A549 (cell line): ENCODE results near the gene PHTF2. TPM values are rescaled to one million over a fixed set of nuclear protein-coding genes. Genes with fewer than 3 reads are reported as not detected.

Experiments
- ATAC-seq, 2 experiments: fragments of 200-7000 bp in 1 of 2; fragments of >200 bp in 1 of 2; cut with Nextera tagmentation in 1 of 2; cut with Tn5 transposase in 1 of 2; 3 replicates each; pipeline versions ENCODE4 v1.8.0 to v1.9.1; 2018 to 2020; ENCODE audit warnings: mild to moderate bottlenecking in 1 of 2, moderate library complexity in 1 of 2
- CTCF ChIA-PET: fragments of 300-600 bp; sonication (Branson Sonifier 250); formaldehyde crosslinking; extraction: SDS; loops from one replicate; lab custom pipeline; 2021; ENCODE audit warnings: antibody characterized with exemption, inconsistent platforms; lab: Yijun Ruan, JAX
- POLR2A ChIA-PET: fragments of 350-600 bp; formaldehyde crosslinking; extraction: SDS; loops from one replicate; lab custom pipeline; 2021; ENCODE audit warnings: antibody characterized with exemption, inconsistent platforms; lab: Yijun Ruan, JAX
- DNase-seq, 2 experiments: peaks; one replicate each; pipeline versions ENCODE4 v3.0.0 to v3.0.0-alpha.2; 2011 to 2016; ENCODE audit warnings: low read depth in 1 of 2, low spot score in 1 of 2
- FAIRE-seq: peaks from 2 replicates; lab custom pipeline; 2011; peaks lifted over from hg19 to GRCh38; lab: Jason Lieb, UNC
- H3K27ac ChIP-seq, 2 experiments: fragments of >200 bp; sonication (Bioruptor Twin); formaldehyde crosslinking; 3 replicates each; pipeline ENCODE4 v1.5.1; 2016 to 2017
- H3K4me1 ChIP-seq: fragments of >200 bp; sonication (Bioruptor Twin); formaldehyde crosslinking; 3 replicates; pipeline ENCODE4 v1.6.1; 2016
- H3K4me2 ChIP-seq: fragments of >200 bp; sonication (Bioruptor Twin); formaldehyde crosslinking; 3 replicates; pipeline ENCODE4 v1.6.1; 2016
- H3K4me3 ChIP-seq: fragments of >200 bp; sonication (Bioruptor Twin); formaldehyde crosslinking; 3 replicates; pipeline ENCODE4 v1.5.1; 2016
- H3K9me3 ChIP-seq: fragments of >200 bp; sonication (Bioruptor Twin); formaldehyde crosslinking; 3 replicates; pipeline ENCODE4 v1.6.1; 2016
- BHLHE40 ChIP-seq: IDR thresholded peaks from 2 replicates; pipeline ENCODE4 v1.6.1; 2012; ENCODE audit warnings: low read depth, low read length, inconsistent platforms
- CBX8 ChIP-seq: fragments of 200-600 bp; sonication (generic); IDR thresholded peaks from 2 replicates; pipeline ENCODE4 v1.6.1; 2016
- CEBPB ChIP-seq, 2 experiments: fragments of >200 bp in 1 of 2; sonication (Bioruptor Twin) in 1 of 2; formaldehyde crosslinking in 1 of 2; IDR thresholded peaks; 2 replicates each; pipeline ENCODE4 v1.6.1; 2012 to 2016
- CHD4 ChIP-seq: fragments of 200-600 bp; sonication (generic); IDR thresholded peaks from 2 replicates; pipeline ENCODE4 v1.6.1; 2016; ENCODE audit warnings: antibody characterized with exemption, mild to moderate bottlenecking, borderline replicate concordance
- EHF ChIP-seq: fragments of 250-450 bp; sonication (Bioruptor Pico); IDR thresholded peaks from 2 replicates; pipeline ENCODE4 v1.5.0; 2020; ENCODE audit warnings: mild to moderate bottlenecking
- EP300 ChIP-seq, 2 experiments: fragments of >200 bp; sonication (Bioruptor Twin); formaldehyde crosslinking; IDR thresholded peaks; 2 replicates in 1 of 2; 3 replicates in 1 of 2; pipeline ENCODE4 v1.6.1; 2016 to 2017
- ESRRA ChIP-seq: fragments of 150-350 bp; IDR thresholded peaks from 2 replicates; pipeline ENCODE4 v1.6.1; 2014; ENCODE audit warnings: mild to moderate bottlenecking, low read length, borderline replicate concordance
- FOSL2 ChIP-seq, 2 experiments: fragments of 450-650 bp in 1 of 2; fragments of >200 bp in 1 of 2; sonication (Bioruptor Twin) in 1 of 2; formaldehyde crosslinking; IDR thresholded peaks; 2 replicates each; pipeline versions ENCODE4 v1.5.0 to v1.6.1; 2016 to 2020; ENCODE audit warnings: mild to moderate bottlenecking in 1 of 2, moderate library complexity in 1 of 2
- FOXS1 ChIP-seq: fragments of 250-450 bp; sonication (Bioruptor Pico); IDR thresholded peaks from 2 replicates; pipeline ENCODE4 v1.5.0; 2020; ENCODE audit warnings: mild to moderate bottlenecking, moderate library complexity
- GATA3 ChIP-seq: IDR thresholded peaks from 2 replicates; pipeline ENCODE4 v1.6.1; 2012; ENCODE audit warnings: borderline replicate concordance
- HDAC2 ChIP-seq: fragments of 200-600 bp; sonication (generic); IDR thresholded peaks from 2 replicates; pipeline ENCODE4 v1.6.1; 2016
- HEYL ChIP-seq: fragments of 250-450 bp; sonication (Bioruptor Pico); IDR thresholded peaks from 2 replicates; pipeline ENCODE4 v1.8.0; 2021; ENCODE audit warnings: mild to moderate bottlenecking, moderate library complexity
- HOXA7 ChIP-seq: fragments of 250-450 bp; sonication (Bioruptor Pico); IDR thresholded peaks from 2 replicates; pipeline ENCODE4 v1.5.0; 2020; ENCODE audit warnings: mild to moderate bottlenecking, moderate library complexity
- JUNB ChIP-seq: fragments of >200 bp; sonication (Bioruptor Twin); formaldehyde crosslinking; IDR thresholded peaks from 2 replicates; pipeline ENCODE4 v1.6.1; 2016
- NFE2L2 ChIP-seq: fragments of 150-350 bp; conservative IDR thresholded peaks from 2 replicates; pipeline ENCODE4 v1.6.1; 2014; ENCODE audit warnings: low read length
- NR3C1 ChIP-seq: fragments of >200 bp; sonication (Bioruptor Twin); formaldehyde crosslinking; IDR thresholded peaks from 3 replicates; pipeline ENCODE4 v1.6.1; 2017
- PHF8 ChIP-seq: fragments of 200-600 bp; sonication (generic); IDR thresholded peaks from 2 replicates; pipeline ENCODE4 v1.6.1; 2016; ENCODE audit warnings: low read depth, mild to moderate bottlenecking, antibody characterized with exemption, moderate library complexity, borderline replicate concordance
- POLR2A ChIP-seq: IDR thresholded peaks from 2 replicates; pipeline ENCODE4 v1.6.1; 2012; ENCODE audit warnings: mild to moderate bottlenecking, low read length
- POLR2AphosphoS2 ChIP-seq: conservative IDR thresholded peaks from 2 replicates; pipeline ENCODE4 v1.6.1; 2012; ENCODE audit warnings: low read length, improper control_type of control experiment, inconsistent platforms
- RARB ChIP-seq: fragments of 250-450 bp; sonication (Bioruptor Pico); IDR thresholded peaks from 2 replicates; pipeline ENCODE4 v1.8.0; 2021; ENCODE audit warnings: mild to moderate bottlenecking, moderate library complexity
- RCOR1 ChIP-seq: fragments of 150-350 bp; IDR thresholded peaks from 2 replicates; pipeline ENCODE4 v1.6.1; 2014; ENCODE audit warnings: antibody characterized with exemption, low read length, low read depth
- SMC3 ChIP-seq: fragments of >200 bp; sonication (Bioruptor Twin); formaldehyde crosslinking; IDR thresholded peaks from 3 replicates; pipeline ENCODE4 v1.6.1; 2018; ENCODE audit warnings: inconsistent platforms
- TFCP2L1 ChIP-seq: fragments of 250-450 bp; sonication (Bioruptor Pico); IDR thresholded peaks from 2 replicates; pipeline ENCODE4 v1.5.0; 2021; ENCODE audit warnings: mild to moderate bottlenecking
- ZFP36 ChIP-seq: fragments of 450-650 bp; IDR thresholded peaks from 2 replicates; pipeline ENCODE4 v1.6.1; 2014; ENCODE audit warnings: borderline replicate concordance; ENCODE audit not compliant: partially characterized antibody
- ZNF302 ChIP-seq: fragments of 250-450 bp; sonication (Bioruptor Pico); IDR thresholded peaks from 2 replicates; pipeline ENCODE4 v1.9.0; 2021; ENCODE audit warnings: inconsistent platforms, mild to moderate bottlenecking, moderate library complexity
- ZSCAN20 ChIP-seq: fragments of 250-450 bp; sonication (Bioruptor Pico); IDR thresholded peaks from 2 replicates; pipeline ENCODE4 v1.8.0; 2022; ENCODE audit warnings: mild to moderate bottlenecking, moderate library complexity
- WGBS: methylation state at CpG from one replicate; pipeline ENCODE4 v1.1.6; 2017; ENCODE audit errors: missing lambda C conversion rate; 5-methylcytosine and 5-hydroxymethylcytosine counted together
- polyA plus RNA-seq, 4 experiments: library from polyadenylated mRNA; depleted of rRNA in 3 of 4; stranded (reverse); fragments of >200 nt; fragmentation: RNase III in 1 of 4; extraction: RNeasy Plus Mini Kit Qiagen cat#74134 plus additional on column Dnase treatment in 1 of 4; gene quantifications; 2 replicates in 3 of 4; 3 replicates in 1 of 4; pipeline ENCODE4 v1.2.3, GENCODE V29; 2011 to 2017
- TF ChIP-seq, protein P1 (sequence below): fragments of >200 bp; sonication (Bioruptor Twin); formaldehyde crosslinking; IDR thresholded peaks from 3 replicates; pipeline ENCODE4 v1.6.1; 2016
- TF ChIP-seq, protein P2 (sequence below): fragments of 450-650 bp; IDR thresholded peaks from 2 replicates; pipeline ENCODE4 v1.6.1; 2014; ENCODE audit warnings: antibody characterized with exemption

Gene PHTF2
- polyA plus RNA-seq, 2 of the 4 experiments (the other 2 are of a cell fraction) = 14.5 to 41.6 TPM

DNA sequence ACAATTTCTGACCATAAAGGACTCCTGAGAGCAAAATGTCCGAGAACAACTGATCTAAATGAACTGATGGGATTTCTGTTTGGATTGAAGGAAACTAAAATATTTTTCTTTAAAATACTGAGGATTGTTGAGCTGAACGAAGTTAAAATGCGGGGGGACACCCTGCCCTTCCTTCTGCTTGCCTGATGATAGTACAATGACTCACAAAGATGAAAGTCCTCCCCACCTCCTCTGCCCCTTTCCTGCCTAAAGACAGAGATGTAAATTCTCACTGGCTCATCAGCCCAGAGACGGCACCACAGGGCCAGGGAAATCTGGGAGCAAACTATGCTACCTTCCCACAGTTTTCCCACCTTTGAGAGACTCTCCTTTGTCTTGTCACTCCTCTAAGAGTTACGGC is 180.6 kb downstream of the PHTF2 start:
- Histone ChIP-seq H3K4me2 (no peak overlapping the region), H3K9me3 (no peaks in the 10 kb centered on the region), H3K4me3 (no peak overlapping the region), H3K27ac (no peak overlapping the region), H3K4me1 (0 out of 3 replicates have a peak, but pooled peaks cover 4% of the 10 kb centered on the region)
- no peak for TF ChIP-seq EHF (CRISPR knock-in tag)
- no peak for TF ChIP-seq POLR2A
- TF ChIP-seq NR3C1 = no peak
- TF ChIP-seq HDAC2 = no peak
- no peak for TF ChIP-seq EP300 (IDR thresholded peaks at IDR 0.05)
- no peak for TF ChIP-seq ZSCAN20
- no peak for TF ChIP-seq SMC3
- no peak for TF ChIP-seq BHLHE40
- no peak for TF ChIP-seq HEYL (CRISPR knock-in tag)
- no peak for TF ChIP-seq RCOR1
- TF ChIP-seq ZFP36 = no peak
- no peak for TF ChIP-seq PHF8
- no peak for TF ChIP-seq ZNF302 (CRISPR knock-in tag)
- TF ChIP-seq CEBPB (IDR thresholded peaks at IDR 0.05) = no peak
- POLR2A ChIA-PET = no interaction called here
- CTCF ChIA-PET = interaction anchor here (1.1 to 1.8 kb wide), 2 partner anchors 10 to 39 kb away, joined by 3 to 4 read pairs; no protein-coding TSS in a partner anchor
- ATAC-seq (peak in 1 of 2 experiments; percentile 44; a peak in 1 of 6 replicates), DNase-seq (no peak), FAIRE-seq (no peak)
- 37% methylated on average over 5 of the region's 5 CpGs for WGBS

DNA sequence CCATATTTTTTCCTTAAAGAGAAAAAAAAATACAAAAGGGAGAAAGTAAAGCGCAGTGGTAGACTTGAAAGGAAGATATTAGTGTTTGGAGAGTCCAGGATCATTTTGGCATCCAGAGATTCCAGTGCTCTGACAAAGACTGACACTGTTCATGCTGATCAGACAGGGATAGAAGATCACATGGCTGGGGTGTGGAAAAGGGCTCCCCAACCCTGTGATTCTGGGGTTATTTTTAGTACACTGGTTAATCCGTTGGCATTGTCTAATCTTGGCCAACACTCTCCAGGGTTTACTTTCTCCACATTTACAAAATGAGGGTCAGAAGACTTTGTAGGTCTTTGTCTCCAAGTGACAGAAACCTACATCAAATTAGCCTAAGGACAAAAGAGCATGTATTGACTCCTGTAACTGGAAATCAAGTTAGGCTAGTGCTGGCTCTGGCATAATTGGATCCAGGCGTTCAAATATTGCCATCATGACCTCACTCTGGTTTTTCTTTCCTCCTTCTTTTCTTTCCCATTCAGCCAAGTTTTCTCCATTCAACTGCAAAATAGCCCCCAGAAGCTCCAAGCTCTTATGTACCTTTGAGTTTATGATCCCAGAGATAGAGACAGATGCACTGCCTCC is 181.6 kb downstream of the PHTF2 start:
- CTCF ChIA-PET = no interaction called here
- FAIRE-seq (no peak), ATAC-seq (no peak), DNase-seq (no peak)
- Histone ChIP-seq H3K4me1 (0 out of 3 replicates have a peak, but pooled peaks cover 4% of the 10 kb centered on the region), H3K4me3 (no peak overlapping the region), H3K9me3 (no peaks in the 10 kb centered on the region), H3K4me2 (no peak overlapping the region), H3K27ac (no peak overlapping the region)
- TF ChIP-seq FOXS1 (CRISPR knock-in tag) (no peak), CEBPB (IDR thresholded peaks at IDR 0.05) (no peak), EP300 (IDR thresholded peaks at IDR 0.05) (no peak), ZFP36 (no peak), POLR2AphosphoS2 (no peak), BHLHE40 (no peak), ESRRA (no peak), EHF (CRISPR knock-in tag) (no peak), SMC3 (no peak), TFCP2L1 (no peak), CBX8 (no peak), CHD4 (no peak), HOXA7 (no peak)
- TF ChIP-seq, protein P1, sequence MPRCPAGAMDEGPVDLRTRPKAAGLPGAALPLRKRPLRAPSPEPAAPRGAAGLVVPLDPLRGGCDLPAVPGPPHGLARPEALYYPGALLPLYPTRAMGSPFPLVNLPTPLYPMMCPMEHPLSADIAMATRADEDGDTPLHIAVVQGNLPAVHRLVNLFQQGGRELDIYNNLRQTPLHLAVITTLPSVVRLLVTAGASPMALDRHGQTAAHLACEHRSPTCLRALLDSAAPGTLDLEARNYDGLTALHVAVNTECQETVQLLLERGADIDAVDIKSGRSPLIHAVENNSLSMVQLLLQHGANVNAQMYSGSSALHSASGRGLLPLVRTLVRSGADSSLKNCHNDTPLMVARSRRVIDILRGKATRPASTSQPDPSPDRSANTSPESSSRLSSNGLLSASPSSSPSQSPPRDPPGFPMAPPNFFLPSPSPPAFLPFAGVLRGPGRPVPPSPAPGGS = no peak
- 62% methylated on average over 3 of the region's 3 CpGs for WGBS
- POLR2A ChIA-PET = no interaction called here

DNA sequence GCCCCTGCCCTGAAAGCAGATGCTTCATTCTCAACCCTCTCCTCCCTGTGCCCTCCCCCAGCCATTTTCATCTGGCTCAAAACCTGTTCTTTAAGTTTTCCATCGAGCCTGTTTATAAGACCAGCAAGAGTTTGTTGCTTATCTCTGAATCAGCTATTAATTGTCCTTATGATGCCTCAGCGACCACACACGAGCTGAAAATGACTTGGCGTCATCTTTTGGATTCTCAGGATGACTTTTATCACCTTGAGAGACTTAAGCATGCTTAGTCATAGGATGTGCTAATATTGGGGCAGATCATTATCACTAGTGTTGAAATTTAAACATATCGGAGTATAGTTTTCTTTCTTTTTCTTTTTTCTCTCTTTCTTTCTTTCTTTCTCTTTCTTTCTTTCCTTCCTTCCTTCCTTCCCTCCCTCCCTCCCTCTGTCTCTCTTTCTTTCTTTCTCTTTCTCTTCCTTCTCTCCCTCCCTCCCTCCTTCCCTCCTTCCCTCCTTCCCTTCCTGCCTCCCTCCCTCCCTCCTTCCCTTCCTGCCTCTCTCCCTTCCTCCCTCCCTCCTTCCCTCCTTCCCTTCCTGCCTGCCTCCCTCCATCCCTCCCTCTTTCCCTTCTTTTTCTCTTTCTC is 184.5 kb downstream of the PHTF2 start:
- WGBS = 16% methylated on average over 5 of the region's 5 CpGs
- ChIA-PET POLR2A (no interaction called here), CTCF (interaction anchor here (1.0 to 1.4 kb wide), 2 partner anchors 15 to 37 kb away, joined by 3 read pairs; no protein-coding TSS in a partner anchor)
- TF ChIP-seq GATA3 (peak; percentile 48; the same call in 1 of the 2 replicates), JUNB (no peak), FOSL2 (IDR thresholded peaks at IDR 0.05) (no peak), FOSL2 (CRISPR knock-in tag; IDR thresholded peaks at IDR 0.05) (0 out of 2 replicates have a peak, but pooled peaks have one; percentile 14), RARB (no peak), NFE2L2 (no peak)
- TF ChIP-seq, protein P2, sequence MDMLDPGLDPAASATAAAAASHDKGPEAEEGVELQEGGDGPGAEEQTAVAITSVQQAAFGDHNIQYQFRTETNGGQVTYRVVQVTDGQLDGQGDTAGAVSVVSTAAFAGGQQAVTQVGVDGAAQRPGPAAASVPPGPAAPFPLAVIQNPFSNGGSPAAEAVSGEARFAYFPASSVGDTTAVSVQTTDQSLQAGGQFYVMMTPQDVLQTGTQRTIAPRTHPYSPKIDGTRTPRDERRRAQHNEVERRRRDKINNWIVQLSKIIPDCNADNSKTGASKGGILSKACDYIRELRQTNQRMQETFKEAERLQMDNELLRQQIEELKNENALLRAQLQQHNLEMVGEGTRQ = no peak
- ATAC-seq = peak; percentile 33 to 57; a peak in 4 of 6 replicates
- no peaks in the 10 kb centered on the region for H3K9me3 ChIP-seq
- H3K4me3 ChIP-seq = no peak overlapping the region
- 0 out of 3 replicates have a peak, but pooled peaks cover 4% of the 10 kb centered on the region for H3K4me1 ChIP-seq
- no peak overlapping the region for H3K27ac ChIP-seq
- FAIRE-seq = no peak
- peak overlapping the region; percentile 0; the same call in 1 of the 3 replicates for H3K4me2 ChIP-seq
- DNase-seq = peak in 1 of 2 experiments; percentile 23
